Activated T-cell treated with anti-CD3 and anti-CD28 coated beads for 1 hour (primary cell): ENCODE measurements around the gene PIGB.
"Not testable (repeated sequence)": the region's sequence is repeated elsewhere in the genome, so short reads cannot be mapped to it uniquely, and the experiment has no call there.

ENCODE experiments used
- DNase-seq: peaks from one replicate; pipeline ENCODE4 v3.0.0-alpha.2; 2020; ENCODE audit warnings: low read depth

The PIGB gene

DNA sequence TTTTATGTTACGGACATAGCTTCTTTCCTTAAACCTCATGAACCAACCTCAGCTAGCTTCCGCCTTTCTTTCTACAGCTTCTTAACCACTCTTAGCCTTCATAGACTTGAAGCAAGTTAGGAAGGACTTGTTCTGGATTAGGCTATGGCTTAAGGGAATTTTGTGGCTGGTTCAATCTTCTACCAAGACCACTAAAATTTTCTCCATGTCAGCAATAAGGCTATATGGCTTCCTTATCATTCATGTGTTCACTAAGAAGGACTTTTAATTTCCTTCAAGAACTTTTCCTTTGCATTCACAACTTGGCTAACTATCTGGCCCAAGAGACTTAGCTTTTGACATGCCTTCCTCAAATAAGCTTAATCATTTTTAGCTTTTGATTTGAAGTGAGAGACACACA, 64.7 kb downstream of the PIGB start:
- no peak for DNase-seq

DNA sequence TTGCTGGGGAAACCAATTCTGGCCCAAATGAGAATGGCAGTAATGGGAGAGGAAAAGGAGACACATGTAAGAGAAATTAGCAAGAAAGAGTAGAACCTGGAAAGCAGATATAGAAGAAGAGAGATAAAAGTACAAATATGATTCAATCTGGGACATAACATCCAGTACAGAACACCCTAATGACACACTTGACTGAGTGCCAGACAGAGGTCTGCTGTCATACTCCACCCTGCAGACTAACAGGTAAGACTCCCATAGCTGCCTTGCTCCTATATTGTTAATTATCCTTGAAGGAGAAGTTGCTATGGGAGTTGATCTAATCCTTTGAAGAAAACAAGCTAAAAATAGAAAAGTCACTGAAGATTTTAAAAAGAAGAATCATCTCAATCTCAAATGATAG, 68.0 kb downstream of the PIGB start:
- DNase-seq: no peak

DNA sequence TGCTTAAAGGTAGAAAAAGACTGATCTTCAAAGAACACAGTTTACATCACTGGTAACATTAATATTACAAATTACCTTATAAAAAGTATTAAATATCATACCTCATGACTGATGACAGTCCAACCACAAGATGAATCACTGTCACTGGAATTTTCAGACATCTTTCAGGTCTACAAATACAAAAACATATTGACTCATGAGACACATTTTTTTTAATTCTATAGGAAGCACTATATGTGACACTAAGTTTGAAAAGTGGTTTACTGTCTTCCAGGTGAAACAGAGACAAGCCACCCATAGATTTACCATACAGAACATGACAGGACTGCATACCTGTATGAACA, 70.2 kb downstream of the PIGB start:
- no peak for DNase-seq

DNA sequence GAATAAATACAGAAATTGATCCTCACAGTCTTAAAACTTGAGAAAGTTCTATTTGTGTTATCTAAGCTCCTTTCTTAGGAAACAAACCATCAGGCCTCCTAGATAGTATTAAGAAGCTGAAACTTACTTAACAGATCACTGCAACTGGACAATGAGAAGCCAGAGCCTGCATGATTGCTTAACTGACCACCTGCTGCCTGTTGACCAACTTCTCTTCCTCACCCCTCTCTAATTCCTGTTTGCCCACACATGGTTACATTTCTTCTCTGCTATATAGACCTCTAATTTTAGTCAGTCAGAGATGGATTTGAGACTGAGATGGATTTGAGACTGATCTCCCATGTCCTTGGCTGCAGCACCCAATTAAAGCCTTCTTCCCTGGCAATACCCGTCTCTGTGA, 75.7 kb downstream of the PIGB start:
- no peak for DNase-seq

DNA sequence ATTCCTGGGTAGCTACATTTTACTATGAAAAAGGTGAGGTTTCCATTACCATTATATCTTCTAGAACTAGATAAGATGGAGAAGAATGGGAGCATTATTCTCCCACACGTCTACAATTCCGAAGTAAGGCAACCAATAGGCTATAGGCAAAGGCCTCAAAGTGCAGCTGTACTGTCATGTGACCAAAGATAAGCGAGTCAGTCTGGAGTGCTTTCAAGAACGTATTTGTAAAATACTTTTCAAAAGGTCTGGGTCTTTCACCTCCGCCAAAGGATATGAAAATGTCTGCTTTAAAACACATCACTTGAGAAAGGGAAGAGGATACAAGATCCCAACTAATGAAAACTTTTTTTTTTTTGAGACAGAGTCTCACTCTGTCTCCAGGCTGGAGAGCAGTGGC, 79.2 kb downstream of the PIGB start:
- no peak for DNase-seq

DNA sequence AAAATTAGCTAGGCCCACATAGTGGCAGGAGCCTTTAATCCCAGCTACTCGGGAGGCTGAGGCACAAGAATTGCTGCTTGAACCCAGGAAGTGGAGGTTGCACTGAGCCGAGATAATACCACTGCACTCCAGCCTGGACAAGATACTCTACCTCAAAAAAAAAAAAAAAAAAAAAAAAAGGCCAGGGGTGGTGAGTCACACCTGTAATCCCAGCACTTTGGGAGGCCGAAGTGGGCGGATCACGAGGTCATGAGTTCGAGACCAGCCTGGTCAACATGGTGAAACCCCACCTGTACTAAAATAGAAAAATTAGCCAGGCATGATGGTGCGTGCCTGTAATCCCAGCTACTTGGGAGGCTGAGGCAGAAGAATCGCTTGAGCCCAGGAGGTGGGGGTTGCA, 81.0 kb downstream of the PIGB start:
- not testable (repeated sequence) for DNase-seq

DNA sequence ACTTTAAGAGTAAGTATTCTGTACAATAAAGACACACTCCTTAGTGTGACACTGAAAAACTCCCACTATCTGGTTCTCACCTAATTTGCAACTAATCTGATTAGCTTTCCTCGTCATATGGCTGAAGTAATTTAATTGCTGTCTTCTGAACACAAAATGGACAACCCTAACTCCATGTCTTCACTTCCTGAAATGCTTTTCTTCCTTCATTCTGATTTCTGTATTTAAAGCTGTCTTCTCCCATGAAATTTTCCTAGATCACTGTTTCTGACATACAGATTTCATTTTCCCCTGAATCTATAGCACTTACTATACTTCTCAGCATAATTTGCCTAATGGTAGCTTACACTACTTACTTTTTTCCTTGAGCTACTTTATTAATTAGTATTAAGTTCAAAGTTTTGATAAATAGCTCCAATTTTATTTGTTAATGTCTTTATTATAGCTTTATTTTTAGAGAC, 82.8 kb downstream of the PIGB start:
- DNase-seq: no peak

DNA sequence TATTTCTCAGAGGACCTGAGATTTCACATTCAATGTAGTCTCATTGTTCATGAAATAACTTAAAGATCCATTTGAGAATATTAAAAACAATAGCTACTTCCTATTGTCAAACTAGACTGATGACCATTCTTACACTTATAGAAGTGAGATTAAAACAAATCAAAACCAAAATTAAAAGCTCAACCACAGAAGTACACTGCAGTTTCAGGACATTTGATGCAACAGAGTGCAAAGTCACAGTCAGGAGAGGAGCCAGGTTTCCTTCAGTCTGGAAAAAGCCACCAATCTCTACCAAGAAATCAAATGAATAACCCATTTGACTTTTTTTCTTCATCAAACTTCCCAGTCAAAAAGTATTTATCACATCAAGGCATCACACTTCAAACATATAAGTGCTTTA, 83.7 kb downstream of the PIGB start:
- no peak for DNase-seq

DNA sequence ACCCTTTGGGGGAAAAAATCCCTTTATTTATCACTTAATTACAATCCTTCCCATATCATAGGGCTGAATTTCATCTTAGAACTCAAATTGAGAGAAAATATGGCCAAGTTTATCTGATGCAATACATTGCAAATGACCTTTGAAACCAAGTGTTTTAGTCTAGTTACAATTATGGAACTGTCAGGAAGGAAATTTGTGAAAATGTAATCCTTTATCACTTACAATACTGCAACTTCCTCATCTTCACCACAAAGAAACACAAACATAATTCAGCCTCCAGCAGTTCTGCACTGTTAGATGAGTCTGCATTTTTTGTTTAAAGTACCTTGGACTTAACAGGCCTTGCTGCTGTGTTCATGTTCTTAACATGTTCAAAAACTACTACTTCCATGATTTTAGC, 84.5 kb downstream of the PIGB start:
- no peak for DNase-seq
